ENCODE results near the gene SLC5A11.

GRCh38 chr16:24850289-24850938 lies 4.7 kb downstream of the SLC5A11 start:
- no peak for TF ChIP-seq CTCF (IDR thresholded peaks at IDR 0.05; ENCODE audit: low read depth, low read length)
- TF ChIP-seq POLR2A (IDR thresholded peaks at IDR 0.05; ENCODE audit: extremely low read depth, insufficient read length) = no peak
- no peak for TF ChIP-seq MYC (IDR thresholded peaks at IDR 0.05; ENCODE audit: low read depth, low read length)

Data from NB4 (cell line).